ENCODE results near the gene ALDH7A1. TPM values are rescaled to one million over a fixed set of nuclear protein-coding genes. Genes with fewer than 3 reads are reported as not detected.

Gene ALDH7A1
- total and polyA plus RNA-seq, 2 donors: 12.3 to 29.9 TPM

- H3K36me3 ChIP-seq (ENCODE audit: control insufficient read depth in 2 of 2, insufficient read depth in 2 of 2, low read length in 1 of 2): peaks cover 9 to 50% of the 10 kb centered on the region in 2 donors
- no peak for DNase-seq (ENCODE audit: low read depth in 6 of 9, low spot score in 9 of 9)
- H3K4me1 ChIP-seq (ENCODE audit: control insufficient read depth in 2 of 2, insufficient read depth in 2 of 2, low read length in 2 of 2): no peaks in the 10 kb centered on the region
- WGBS: 93% methylated on average over 3 of the region's 3 CpGs
- H3K9me3 ChIP-seq (ENCODE audit: control insufficient read depth in 2 of 2, insufficient read depth in 1 of 2, low read length in 1 of 2): no peaks in the 10 kb centered on the region
- H3K4me3 ChIP-seq (ENCODE audit: low read length in 2 of 2): no peak overlapping the region
- no peak overlapping the region for H3K27ac ChIP-seq (ENCODE audit: low read depth in 1 of 2, low read length in 1 of 2)
- no peaks in the 10 kb centered on the region for H3K27me3 ChIP-seq (ENCODE audit: control insufficient read depth in 2 of 2, insufficient read depth in 1 of 2, low read length in 1 of 2)
Measured at GRCh38 chr5:126483156-126483555, 111.9 kb downstream of the ALDH7A1 start.

GRCh38 chr5:126482591-126482990 lies 112.4 kb downstream of the ALDH7A1 start:
- Histone ChIP-seq H3K4me1 (ENCODE audit: control insufficient read depth in 2 of 2, insufficient read depth in 2 of 2, low read length in 2 of 2) (no peaks in the 10 kb centered on the region), H3K9me3 (ENCODE audit: control insufficient read depth in 2 of 2, insufficient read depth in 1 of 2, low read length in 1 of 2) (no peaks in the 10 kb centered on the region), H3K36me3 (ENCODE audit: control insufficient read depth in 2 of 2, insufficient read depth in 2 of 2, low read length in 1 of 2) (peaks cover 9 to 46% of the 10 kb centered on the region in 2 donors), H3K4me3 (ENCODE audit: low read length in 2 of 2) (no peak overlapping the region), H3K27ac (ENCODE audit: low read depth in 1 of 2, low read length in 1 of 2) (no peak overlapping the region), H3K27me3 (ENCODE audit: control insufficient read depth in 2 of 2, insufficient read depth in 1 of 2, low read length in 1 of 2) (no peaks in the 10 kb centered on the region)
- no peak for DNase-seq (ENCODE audit: low read depth in 6 of 9, low spot score in 9 of 9)
- 95% methylated on average over 1 of the region's 1 CpG for WGBS

- Histone ChIP-seq H3K36me3 (ENCODE audit: control insufficient read depth in 2 of 2, insufficient read depth in 2 of 2, low read length in 1 of 2) (peaks cover 7 to 36% of the 10 kb centered on the region in 2 donors), H3K27ac (ENCODE audit: low read depth in 1 of 2, low read length in 1 of 2) (no peak overlapping the region)
- WGBS: 96% methylated on average over 2 of the region's 2 CpGs
Measured at GRCh38 chr5:126481243-126481642, 113.8 kb downstream of the ALDH7A1 start.

More at GRCh38 chr5:126481243-126481642, 113.8 kb downstream of the ALDH7A1 start:
- Histone ChIP-seq H3K27me3 (ENCODE audit: control insufficient read depth in 2 of 2, insufficient read depth in 1 of 2, low read length in 1 of 2) (no peaks in the 10 kb centered on the region), H3K9me3 (ENCODE audit: control insufficient read depth in 2 of 2, insufficient read depth in 1 of 2, low read length in 1 of 2) (no peaks in the 10 kb centered on the region), H3K4me3 (ENCODE audit: low read length in 2 of 2) (no peak overlapping the region), H3K4me1 (ENCODE audit: control insufficient read depth in 2 of 2, insufficient read depth in 2 of 2, low read length in 2 of 2) (no peaks in the 10 kb centered on the region)
- no peak for DNase-seq (ENCODE audit: low read depth in 6 of 9, low spot score in 9 of 9)

Other genes starting within 250 kb of the ALDH7A1 start
- gene GRAMD2B, start 171.8 kb downstream of the ALDH7A1 start, total RNA-seq: 14.8 TPM
- gene GRAMD2B, start 171.8 kb downstream of the ALDH7A1 start, polyA plus RNA-seq: 38.4 TPM
- 42.2 TPM for gene PHAX, start 5.7 kb upstream of the ALDH7A1 start, total RNA-seq
- 28.2 TPM for gene PHAX, start 5.7 kb upstream of the ALDH7A1 start, polyA plus RNA-seq
- gene LMNB1, start 181.9 kb upstream of the ALDH7A1 start, total RNA-seq: 120 TPM
- gene LMNB1, start 181.9 kb upstream of the ALDH7A1 start, polyA plus RNA-seq: 27.2 TPM